Stimulated activated CD8-positive, alpha-beta memory T cell treated with anti-CD3 and anti-CD28 coated beads, Interleukin-7, amount 100 ng/mL, for 4 hours (primary cell): Measurements from ENCODE around the gene SGMS2.
"Not testable (repeated sequence)": the region's sequence is repeated elsewhere in the genome, so short reads cannot be mapped to it uniquely, and the experiment has no call there.

Source experiments
- DNase-seq, 2 donors: peaks; one replicate each; pipeline ENCODE4 v3.0.0-alpha.2; 2020; ENCODE audit warnings: low read depth in 2 of 2

SGMS2 gene

DNA sequence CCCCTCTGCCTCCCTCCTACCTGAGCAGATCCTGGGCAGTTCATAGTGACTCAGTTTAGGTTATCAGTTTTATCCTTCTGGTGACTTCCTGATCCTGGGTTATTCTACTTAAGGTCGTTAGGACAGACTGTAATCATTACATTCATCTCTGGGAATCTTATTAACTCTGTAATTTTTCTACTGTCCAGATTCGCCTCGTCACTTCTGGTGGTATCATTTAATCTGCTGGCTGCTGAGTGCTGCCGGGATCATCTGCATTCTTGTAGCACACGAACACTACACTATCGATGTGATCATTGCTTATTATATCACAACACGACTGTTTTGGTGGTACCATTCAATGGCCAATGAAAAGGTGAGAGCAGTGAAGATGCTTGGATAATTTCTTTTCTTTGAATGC is 83.6 kb downstream of the SGMS2 start:
- no peak for DNase-seq

DNA sequence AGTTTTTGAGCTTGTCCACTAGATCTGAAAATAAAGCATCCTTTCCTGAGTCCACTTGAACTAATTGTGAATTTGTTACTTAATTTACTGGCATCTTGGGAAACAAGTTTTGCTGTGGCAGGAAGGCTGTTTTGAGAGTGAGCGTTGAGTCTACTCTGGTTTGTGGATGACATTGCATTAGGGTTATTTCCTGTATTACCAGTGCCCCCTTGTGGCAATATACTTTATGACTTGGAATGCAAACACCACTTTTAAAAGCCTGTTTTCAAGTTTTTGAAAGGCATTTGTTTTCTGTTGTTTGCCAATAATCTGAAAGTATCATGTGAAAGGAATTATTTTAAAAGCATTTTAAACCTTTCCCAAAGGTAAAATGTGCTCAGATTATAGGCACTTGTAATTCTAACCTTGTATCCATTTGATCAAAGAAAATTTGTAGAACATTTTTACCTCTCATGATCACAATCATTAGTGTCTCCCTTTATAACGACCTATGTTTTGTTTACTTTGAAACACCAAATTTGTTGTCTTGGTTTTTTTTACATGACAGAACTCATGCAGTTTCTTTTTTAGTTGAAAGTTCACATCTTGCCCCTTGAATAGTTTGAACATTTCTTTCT is 88.7 kb downstream of the SGMS2 start:
- DNase-seq: no peak

DNA sequence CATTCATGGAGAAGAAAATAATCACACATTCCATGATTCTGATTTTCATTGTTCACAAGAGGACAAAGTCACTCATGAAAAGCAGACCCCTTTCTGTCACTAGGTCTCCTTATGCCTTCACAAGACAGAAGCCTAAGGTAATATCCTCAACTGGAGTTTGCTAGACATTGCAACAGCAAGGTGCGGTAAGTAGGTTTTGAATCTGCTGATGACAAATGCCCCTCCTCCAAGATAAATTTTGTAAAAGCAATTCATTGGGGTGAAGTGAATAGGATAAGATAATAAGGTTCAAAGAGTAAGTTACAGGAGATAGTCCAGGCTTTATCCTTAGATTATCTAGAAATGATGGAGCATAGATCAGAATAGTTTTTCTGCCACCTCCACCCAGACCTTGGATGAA is 90.5 kb downstream of the SGMS2 start:
- DNase-seq: no peak

DNA sequence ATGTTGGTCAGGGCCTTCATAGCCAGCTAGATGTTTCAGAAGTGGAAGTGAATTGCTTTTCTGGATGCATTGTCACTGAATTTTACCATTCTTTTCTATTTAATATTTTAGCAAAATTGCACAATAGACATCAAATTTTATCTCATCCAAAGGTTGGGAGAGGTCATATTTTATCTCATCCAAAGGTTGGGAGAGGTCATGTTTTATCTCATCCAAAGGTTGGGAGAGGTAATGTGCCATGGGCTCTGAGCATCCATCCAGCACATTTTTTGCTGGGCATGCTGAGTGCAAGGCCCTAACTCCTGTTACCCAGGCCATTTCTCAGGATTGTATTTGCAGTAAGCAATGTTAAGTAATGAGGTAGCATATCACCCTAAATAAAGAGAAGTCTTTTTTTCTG is 91.9 kb downstream of the SGMS2 start:
- no peak for DNase-seq

DNA sequence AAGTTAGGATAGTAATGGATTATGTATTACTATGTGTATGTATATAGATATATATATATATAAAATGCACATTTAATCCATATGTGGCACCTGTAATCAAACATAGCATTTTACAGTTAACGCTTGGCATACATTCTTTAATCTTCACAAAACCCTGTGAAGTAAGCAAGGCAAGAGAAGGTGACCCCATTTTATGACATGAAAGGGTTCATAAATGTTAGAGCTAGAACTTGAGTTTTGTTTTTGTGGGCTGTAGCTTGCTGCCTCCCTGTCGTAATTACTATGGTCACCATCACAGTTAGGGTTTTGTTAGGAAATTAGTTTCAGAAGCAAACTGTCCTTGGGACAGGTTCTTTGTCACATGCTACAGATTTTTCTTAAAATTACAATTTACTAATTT is 92.8 kb downstream of the SGMS2 start:
- DNase-seq: no peak

DNA sequence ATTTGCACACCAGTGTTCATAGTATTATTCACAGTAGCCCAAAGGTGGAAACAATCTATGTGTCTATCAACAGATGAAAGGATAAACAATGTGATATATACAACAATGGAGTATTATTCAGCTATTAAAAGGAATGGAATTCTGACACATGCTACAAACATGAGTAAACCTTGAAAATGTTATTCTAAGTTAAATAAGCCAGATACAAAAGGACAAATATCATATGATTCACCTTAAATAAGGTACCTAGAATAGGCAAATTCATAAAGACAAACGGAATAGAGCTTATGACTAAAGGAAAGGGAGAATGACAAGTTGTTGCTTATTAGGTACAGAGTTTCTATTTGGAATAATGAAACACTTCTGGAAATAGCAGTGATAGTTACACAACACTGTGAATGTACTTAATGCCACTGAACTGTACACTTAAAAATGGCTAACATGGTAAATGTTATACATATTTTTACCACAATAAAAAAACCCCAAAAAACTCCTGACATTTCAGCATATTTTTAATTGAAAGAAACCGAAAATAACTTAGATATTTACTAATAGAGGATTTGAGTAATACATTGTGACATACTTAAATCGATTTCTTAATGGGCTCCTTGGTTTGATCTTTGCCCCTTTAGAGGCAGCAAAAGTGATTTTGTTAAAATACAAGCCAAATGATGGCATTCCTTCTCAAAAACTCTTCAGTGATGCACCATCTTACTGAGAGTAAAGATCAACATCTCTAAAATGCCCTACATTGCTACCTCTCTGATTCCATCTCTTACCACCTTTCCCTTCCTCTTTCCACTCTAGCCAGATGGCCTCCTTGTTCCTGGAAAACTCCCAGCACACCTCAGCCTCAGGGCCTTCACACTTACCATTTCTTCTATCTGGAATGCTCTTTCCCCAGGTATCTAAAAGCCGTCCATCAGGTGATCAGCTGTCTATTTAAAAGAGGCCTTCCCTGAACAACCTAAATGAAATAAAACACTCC is 98.0 kb downstream of the SGMS2 start:
- DNase-seq: no peak

GRCh38 chr4:107925713-107926112 is 101.0 kb downstream of the SGMS2 start:
- DNase-seq: not testable (repeated sequence)

GRCh38 chr4:107926875-107927274 is 102.1 kb downstream of the SGMS2 start:
- not testable (repeated sequence) for DNase-seq

DNA sequence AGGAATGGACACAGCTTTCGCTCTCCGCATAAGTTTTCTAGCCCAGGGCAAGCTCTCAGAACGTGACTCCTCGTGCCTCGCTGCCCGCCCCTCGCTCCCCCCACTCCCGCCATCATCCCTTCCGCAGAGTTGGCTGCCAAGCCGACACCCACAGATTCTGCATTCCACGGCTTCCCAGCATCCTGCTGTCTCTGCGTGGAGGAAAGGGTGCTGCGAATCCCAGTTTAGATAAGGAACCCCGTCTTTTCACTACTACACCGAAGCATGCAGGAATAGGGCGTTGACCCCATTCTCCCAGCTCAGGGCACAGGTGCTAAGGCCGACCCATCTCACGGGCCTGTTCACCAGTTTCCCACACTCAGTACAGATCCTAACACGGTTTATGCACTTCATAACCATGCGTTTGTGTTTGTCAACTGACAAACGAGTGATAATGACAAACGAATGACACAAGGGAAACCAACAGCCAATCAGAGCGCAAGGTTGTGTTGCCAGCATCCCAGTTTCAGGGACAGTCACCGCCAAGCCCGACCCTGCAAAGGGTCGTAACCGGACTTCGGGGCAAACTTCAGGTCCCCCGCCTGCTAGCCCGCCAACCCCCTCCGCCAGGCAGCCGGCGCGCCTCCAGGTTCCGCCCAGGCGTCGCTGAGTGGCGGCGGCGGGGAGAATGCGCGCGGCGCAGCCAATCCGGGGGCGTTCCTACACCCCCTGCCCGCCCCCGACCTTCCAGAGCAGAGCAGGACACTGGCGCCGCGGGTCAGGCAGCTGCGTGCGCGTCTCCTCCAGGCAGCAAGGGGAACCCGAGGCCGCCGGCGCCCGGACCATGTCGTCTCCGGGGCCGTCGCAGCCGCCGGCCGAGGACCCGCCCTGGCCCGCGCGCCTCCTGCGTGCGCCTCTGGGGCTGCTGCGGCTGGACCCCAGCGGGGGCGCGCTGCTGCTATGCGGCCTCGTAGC is 106.4 kb downstream of the SGMS2 start, which contains the start of gene CYP2U1:
Gene CYP2U1, plus strand, starts transcription at position 729 of the 954 bp plus-strand sequence. Its CDS starts 95 bp downstream, at position 824.
- peak; percentile 46 to 77 for DNase-seq

- peak in 1 of 2 donors; percentile 33 for DNase-seq
Observed at GRCh38 chr4:107931775-107932321, 107.1 kb downstream of the SGMS2 start.

DNA sequence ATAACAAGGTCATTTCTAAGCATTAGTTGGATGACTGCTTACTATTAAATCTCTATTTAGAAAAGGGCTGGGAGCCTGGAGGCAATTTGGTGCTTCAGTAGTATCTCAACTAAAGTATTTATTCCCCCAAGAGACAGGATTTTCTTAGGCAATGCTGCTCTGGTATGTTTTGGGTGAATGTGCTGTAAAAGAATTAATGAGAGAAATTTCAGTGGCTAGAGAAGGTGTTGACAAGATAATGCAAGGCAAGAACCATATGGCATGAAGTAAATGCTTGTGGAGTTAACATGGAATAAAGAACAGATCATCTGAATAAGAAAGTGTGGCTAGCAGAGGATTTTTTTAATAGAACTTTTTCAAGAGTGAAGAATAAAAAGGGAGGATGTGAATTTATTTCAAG is 110.5 kb downstream of the SGMS2 start:
- DNase-seq: no peak

DNA sequence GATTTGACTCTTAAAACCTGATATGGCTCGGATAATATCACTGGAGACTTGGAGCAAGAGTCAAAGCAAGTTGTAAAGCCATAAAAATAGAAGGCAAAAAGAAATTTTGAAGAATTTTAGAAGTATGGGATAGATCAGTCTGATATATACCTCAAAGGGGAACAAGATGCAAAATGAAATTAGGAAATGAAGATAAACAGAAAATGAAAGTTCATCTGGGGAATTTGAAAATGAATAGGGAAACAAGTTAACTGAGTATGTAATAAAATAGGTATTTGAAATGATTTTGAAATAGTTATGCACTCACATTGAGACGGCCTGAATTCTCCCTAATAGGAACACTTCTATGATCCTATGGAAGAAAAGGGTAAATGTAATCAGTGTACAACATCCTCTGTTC is 112.3 kb downstream of the SGMS2 start:
- DNase-seq: no peak

- no peak for DNase-seq
Observed at GRCh38 chr4:107939307-107939706, 114.6 kb downstream of the SGMS2 start.

DNA sequence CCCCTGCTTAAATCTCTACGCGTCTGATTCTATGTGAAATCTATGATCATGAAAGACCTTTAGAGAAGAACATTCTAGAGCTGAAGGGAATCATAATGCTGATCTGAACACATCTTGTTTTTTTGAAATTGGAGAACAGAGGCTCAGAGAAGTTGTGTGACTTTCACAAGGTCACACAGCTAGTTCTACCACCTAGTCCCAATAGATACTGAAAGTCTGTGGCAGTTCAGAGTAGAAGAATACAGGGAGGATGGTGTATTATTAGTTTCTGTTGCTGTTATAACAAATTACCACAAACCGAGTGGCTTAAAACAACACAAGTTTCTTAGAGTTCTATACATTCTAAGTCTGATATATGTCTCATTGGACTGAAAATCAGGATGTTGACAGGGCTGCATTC is 121.1 kb downstream of the SGMS2 start:
- no peak for DNase-seq

- no peak for DNase-seq
Observed at GRCh38 chr4:107950746-107951540, 126.2 kb downstream of the SGMS2 start.

DNA sequence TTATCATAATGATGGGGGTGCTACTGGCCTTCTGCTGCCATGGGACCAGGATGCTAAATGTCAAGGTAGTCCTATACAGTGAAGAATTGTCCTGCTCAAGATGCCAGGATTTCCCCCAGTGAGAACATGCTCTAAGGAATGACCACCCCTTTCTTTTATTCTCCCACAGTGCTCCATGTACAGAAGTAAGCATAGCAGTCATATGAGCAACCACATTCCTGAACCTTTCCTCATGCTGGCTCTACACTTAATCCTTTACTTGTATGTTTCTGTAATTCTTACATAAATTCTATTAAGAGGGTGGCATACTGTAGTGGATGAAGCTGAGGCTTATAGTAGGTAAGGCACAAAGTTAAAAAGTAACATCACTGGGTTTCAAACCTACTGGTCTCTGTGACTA is 126.8 kb downstream of the SGMS2 start:
- DNase-seq: no peak

DNA sequence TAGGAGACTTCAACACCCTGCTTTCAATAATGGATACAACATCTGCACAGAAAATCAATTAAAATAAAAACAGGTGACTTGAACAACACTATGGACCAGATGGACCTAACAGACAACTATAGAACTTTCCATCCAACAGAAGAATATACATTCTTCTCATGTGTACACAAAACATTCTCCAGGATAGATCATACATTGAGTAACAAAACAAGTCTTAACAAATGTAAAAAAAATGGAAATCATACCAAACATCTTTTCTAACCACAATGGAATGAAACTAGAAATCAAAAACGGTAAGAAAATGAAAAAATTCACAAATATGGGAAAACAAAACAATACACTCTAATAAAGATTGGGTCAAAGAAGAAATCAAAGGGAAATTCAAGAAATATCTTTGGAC is 131.3 kb downstream of the SGMS2 start:
- DNase-seq: no peak
